NOMO-1 treated with dmso at 0.1 percent for 144 hours (cell line): Measurements from ENCODE around the gene ZNF800.

ENCODE experiments used
- DNase-seq: peaks from one replicate; lab custom pipeline; 2025; ENCODE audit not compliant: unreplicated experiment; lab: John Stamatoyannopoulos, UW

Gene ZNF800

GRCh38 chr7:127350586-127350985 is 41.9 kb downstream of the ZNF800 start:
- no peak for DNase-seq

GRCh38 chr7:127349881-127350280 is 42.6 kb downstream of the ZNF800 start:
- DNase-seq, result no peak

GRCh38 chr7:127348247-127348631 is 44.3 kb downstream of the ZNF800 start:
- no peak for DNase-seq

GRCh38 chr7:127347567-127348246 is 44.8 kb downstream of the ZNF800 start:
- peak; percentile 15 for DNase-seq

- DNase-seq, result no peak
Observed at GRCh38 chr7:127346575-127347256, 45.8 kb downstream of the ZNF800 start.

GRCh38 chr7:127342596-127342995 is 49.9 kb downstream of the ZNF800 start:
- no peak for DNase-seq

GRCh38 chr7:127338122-127338521 is 54.4 kb downstream of the ZNF800 start:
- DNase-seq, result no peak

GRCh38 chr7:127337581-127337980 is 54.9 kb downstream of the ZNF800 start:
- DNase-seq, result no peak

- no peak for DNase-seq
Observed at GRCh38 chr7:127336458-127336857, 56.0 kb downstream of the ZNF800 start.

- DNase-seq, result no peak
Observed at GRCh38 chr7:127332880-127333279, 59.6 kb downstream of the ZNF800 start.

GRCh38 chr7:127330070-127330469 is 62.4 kb downstream of the ZNF800 start:
- no peak for DNase-seq

GRCh38 chr7:127322832-127323493 is 69.5 kb downstream of the ZNF800 start:
- no peak for DNase-seq

GRCh38 chr7:127322351-127322750 is 70.2 kb downstream of the ZNF800 start:
- DNase-seq, result no peak

GRCh38 chr7:127320974-127321373 is 71.5 kb downstream of the ZNF800 start:
- no peak for DNase-seq
